GM19238 (cell line): ENCODE results near the gene PAQR7.

ENCODE experiments used
- DNase-seq: peaks from one replicate; pipeline ENCODE4 v3.0.0; 2011; ENCODE audit warnings: low spot score; ENCODE audit not compliant: insufficient read length

The PAQR7 gene, protein sequence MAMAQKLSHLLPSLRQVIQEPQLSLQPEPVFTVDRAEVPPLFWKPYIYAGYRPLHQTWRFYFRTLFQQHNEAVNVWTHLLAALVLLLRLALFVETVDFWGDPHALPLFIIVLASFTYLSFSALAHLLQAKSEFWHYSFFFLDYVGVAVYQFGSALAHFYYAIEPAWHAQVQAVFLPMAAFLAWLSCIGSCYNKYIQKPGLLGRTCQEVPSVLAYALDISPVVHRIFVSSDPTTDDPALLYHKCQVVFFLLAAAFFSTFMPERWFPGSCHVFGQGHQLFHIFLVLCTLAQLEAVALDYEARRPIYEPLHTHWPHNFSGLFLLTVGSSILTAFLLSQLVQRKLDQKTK

DNA sequence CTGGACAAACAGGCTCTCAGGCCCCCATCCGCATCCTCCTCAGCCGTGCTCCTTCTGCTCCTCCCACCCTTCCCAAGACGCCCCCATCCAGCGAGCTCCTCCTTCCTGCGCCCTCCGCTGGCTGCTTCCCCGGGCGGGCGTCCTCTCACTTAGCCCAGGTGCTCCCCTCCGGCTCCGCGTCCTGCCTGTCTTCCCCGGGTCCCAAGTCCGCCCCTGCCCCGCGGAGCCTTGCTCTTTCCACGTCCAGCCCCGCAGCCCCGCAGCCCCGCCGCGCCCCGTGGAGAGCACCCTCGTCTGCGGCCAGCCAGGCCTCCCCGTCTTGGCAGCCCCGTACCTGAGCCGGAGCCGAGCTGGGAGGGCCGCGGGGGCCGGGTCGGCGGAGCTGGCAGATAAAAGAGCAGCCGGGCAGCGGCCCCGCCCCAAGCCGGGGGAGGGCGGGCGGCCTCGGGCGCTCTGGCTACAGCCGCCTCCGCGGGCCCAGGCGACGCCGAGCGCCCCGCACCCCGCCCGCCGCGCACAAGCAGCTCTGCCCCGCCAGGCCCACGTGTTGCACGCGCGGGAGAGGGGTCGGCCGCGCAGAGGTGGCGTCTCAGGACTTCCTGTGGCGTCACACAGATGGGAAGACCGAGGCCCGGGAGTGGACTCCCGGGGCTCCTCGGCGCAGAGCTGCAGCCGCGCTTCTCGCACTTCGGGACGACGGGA lies at the start of gene PAQR7:
Gene PAQR7, minus strand, starts transcription at position 555 of the 702 bp plus-strand sequence. CDS start 11,869 bp downstream, outside the sequence.
- peak; percentile 64 for DNase-seq

DNA sequence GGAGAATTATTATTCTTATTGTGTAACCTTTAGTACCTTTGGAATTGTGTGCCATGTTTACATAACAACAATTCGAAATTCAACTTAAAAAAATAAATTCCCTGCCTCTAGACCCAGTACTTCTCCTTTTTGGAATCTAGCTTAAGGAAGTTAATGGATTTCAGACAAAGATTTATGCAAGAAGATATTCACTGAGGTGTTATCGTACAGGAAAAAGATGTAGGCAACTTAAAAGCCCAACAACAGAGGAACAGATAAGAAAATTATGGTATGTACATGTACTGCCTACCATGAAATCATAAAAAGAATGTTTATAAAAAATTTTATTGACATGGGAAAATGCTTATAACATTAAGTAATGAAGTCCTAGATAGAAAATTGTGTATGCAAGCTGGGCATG lies 48.9 kb upstream of the PAQR7 start:
- no peak for DNase-seq

DNA sequence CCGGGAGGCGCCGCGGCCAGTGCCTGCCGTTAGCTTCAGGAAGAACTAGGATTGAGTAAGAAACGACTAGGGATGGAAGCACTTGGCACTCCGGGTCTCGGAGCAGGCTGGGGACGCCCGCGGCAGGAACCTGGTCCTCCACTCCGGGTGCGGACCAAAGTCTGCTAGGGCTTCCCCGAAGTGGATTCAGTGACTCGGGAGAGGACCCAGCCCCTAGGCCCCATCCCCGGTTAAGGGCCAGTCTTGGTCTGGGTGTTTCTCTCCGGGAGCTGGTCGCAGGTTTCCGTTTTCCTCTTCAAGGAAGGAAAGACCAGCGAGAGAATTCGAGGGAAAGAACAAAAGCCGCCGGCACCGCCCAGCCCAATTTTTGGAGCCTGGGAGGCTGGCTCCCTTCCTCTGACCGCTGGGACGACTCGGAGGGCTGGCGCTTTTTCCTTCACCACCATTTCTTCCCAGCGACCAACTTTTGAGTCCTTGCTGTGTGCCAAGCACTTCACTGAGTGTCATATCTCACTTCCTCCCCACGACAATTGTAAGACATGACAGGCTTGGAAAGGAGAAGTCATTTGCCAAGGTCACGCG lies 47.6 kb upstream of the PAQR7 start:
- DNase-seq = no peak

DNA sequence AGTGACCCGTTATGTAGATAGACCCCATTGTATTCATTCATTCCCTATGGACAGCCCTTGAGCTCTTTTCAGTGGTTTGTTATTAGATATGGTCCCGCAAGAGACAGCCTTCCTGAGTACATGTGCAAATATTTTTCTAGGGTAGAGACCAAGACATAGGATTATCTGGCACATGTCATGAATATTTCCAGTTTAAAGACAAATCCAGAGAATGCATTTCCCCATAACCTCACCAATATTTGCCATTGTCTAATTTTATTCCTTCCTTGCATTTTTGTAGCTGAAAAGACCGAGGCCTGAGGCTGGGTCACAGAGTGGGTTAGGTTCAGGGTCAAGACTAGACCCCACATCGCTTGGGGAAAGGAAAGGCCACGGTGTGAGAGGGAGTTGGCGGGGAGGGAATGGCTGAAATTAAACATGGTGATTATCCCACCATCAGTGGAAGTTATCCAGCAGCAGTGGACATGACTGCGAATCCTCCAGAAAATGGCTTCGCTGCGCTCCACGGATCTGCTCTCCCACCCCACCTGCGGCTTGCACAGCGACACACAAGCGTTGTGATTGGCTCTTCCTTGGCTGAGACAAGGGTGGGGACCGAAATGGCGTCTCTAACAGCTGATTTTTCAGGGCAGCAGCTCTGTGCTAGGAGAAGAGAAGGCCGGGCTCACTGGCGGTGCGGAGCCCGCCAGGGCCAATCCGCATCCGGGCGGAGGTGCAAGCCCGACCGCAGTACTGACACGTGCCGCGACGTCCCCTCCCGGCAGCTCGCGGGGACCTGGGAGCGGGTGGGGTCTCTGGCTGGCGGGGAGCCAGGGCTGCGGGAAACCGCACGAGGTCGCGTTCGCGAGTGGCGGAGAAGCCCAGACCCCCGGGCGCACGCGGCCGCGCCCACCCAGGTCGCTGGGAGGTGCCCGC lies 46.8 kb upstream of the PAQR7 start:
- DNase-seq = no peak

DNA sequence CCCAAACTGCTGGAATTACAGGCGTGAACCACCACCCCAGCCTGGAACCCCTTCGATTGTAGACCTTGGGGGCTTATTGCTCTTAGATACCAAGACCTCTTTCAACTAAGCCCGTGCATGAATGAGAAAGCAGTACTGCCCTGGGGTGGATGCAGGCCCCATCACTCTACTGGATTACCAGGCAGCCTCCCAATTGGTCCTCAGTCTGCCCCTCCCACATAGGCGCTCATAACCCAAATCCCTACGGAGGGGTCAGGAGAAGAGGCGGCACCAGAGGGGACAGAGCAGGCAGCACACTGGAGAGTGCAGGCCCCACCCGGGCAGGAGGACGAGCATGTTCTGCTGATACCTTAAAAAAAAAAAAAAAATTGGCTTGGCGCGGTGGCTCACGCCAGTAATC lies 43.1 kb upstream of the PAQR7 start:
- no peak for DNase-seq

DNA sequence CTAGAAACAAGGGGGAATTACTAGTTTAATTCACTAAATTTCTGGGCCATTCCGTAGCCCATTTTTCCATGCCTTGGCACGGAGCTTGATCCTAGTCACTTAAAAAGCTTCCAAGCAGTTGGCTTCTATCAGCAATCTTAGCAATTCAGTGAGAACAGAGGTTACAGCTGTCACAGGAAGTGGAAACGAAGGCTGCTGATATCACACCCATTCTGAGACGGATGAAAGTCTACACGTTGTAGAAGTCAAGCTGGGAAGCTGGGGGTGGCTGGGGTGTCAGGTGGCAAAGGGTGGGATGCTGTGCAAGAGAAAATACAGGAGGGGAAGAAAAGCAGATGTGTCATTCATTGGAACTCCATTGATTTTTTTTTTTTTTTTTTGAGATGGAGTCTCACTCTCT lies 42.5 kb upstream of the PAQR7 start:
- no peak for DNase-seq

DNA sequence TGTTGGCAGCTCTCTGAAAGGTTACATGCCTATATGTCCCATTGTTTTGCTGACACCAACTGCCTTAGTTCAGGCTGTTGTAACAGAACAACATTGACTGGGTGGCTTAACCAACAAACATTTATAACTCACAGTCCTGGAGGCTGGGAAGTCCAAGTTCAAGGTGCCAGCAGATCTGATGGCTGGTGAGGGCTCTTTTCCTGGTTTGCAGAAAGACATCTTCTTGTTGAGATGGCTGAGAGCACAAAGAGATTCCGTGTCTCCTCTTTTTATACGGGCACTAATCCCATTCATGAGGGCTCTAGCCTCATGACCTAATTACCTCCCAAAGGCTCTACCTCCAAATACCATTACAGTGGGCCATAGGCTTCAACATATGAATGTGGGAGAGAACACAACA lies 41.0 kb upstream of the PAQR7 start:
- DNase-seq = no peak

DNA sequence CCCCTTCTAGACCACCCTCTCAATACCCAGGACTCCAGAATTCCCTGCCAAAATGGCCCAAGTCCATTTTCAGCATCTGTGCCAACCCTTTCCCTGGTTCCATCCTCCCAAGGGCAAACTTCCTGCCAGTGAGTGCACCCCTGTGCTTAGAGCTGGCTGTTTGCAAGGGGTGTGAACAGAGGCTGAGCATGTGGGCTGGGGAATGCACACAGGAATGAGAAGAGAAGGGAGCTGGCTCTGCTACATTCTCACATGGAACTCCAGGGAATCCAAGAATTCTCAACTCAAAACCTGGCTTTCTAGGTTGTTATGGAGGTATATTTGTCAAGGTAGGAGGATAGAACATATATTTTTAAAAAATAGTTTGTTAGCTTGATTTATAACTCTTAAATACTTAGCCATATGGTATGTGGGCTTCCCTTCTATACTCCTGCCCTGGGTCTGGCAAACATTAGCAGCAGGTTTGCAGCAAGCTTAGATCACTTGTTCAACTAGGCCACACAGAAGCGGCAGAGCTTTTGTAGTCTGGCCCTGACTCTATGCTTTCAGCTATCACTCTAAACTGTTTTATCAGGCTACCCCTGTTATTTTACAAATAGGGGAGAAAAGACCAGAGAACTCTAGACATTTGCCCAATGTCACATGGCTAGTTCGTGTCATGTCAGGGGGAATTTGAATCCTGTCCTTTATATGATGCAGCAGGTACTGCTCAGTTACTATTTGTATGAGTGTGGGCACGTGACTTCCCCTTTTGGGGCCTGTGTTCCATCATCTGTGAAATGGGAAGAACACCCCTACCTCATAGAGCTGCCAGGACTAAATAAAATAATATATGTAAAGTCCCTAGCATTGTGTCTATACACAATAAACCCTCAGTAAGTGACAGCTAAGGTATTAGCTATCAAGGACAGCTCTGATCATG lies 38.8 kb upstream of the PAQR7 start:
- no peak for DNase-seq

DNA sequence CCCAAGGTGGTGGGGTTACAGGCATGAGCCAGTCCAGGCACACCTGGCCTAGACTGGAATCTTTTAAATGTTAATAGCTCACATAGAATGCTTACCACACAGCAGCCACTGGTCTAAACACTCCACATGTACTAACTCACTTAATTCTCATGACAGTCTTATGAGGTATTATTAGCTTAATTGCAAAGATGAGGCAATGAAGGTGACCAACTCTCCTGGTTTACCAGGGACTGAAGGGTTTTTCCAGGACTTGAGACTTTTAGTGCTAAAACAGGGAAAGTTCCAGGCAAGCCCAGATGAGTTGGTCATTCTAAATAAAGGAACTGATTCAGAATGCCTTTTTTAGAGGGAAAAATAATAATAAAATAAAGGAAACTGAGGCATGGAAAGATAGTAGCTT lies 37.7 kb upstream of the PAQR7 start:
- DNase-seq = no peak

DNA sequence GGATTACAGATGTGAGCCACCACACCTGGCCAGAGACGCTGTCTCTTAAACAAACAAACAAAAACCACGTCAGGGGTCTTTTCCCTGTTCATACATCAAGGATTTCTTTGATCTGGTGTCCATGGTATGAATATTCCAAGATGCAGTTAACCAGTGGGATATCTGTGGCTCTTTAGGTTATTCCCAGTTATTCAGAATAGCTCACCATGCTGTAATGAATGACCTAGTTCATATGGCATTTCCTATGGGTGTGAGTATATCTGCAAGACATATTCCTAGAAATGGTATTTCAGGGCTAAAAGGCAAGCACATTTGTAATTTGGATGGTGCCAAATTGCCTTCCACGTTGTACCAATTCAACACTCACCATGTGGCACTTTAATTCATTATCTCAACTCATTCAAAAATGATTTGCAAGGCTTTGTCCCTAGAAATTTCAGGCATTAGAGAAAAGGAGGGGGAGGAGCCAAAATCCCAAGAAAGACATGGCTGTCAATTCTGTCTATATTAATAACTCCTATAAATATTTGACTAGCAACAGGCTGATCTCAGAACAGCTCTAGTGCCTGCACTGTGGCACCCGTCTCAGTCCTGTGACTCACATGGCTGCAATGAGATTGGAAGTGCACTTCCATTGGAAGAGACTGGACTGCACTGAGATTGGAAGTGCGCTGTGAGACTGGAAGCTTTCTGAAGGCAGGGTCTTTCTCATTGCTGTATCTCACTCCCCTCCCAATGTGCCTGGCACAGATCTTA lies 36.7 kb upstream of the PAQR7 start:
- DNase-seq = no peak

DNA sequence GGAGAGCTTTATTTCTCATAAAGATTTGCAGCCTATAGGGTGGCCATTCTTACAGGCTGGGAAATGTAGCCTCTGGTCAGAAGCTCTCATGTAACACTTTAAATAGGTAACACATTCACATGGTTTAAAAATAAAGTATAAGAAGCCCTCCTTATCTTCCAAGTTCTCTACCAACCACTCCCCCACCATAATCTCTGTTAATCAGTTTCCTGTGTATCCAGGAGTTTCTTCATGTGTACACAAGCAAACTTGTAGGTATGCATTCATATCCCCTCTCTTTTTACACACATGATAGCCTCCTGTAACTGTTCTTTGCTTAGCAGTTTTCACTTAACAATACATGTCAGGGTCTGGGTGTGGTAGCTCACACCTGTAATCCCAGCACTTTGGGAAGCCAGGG lies 35.7 kb upstream of the PAQR7 start:
- DNase-seq = no peak

DNA sequence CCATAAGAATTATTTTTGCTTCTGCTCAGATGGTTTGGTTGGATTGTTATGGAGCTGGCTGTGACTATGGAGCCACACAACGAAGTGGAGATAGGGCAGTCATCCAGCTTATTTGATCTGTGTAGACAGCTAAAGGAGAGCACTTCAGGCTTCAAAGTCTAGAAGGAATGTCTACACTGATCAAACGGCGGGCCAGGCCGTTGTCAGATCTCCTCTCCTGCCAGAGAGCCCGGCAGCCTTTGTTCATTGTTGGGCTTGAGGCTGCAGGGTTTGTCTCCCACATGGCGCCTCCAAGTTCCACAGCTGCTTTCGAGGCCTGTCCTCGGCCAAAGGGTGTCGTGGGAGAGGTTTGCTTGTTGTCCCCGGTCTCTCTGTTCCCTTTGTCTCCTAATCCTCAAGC lies 33.5 kb upstream of the PAQR7 start:
- DNase-seq = no peak

DNA sequence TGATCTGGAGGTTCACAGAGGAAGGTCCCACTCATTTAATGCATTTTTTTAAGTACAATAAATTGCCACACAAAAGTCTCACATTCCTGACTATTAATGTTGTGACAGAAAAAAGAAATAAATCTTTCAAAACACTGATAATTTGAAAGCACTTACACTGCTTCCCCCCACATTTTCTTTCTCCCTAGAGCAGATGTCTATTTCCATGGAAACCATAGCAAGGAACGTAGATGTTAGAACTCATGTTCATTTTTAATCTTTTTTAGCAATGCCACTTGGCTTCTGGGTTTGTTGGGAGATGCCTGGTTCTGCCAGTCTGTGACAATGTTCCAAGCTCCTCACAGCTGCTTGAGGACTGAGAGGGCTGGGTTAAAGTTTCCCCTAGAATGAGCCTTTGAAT lies 32.7 kb upstream of the PAQR7 start:
- no peak for DNase-seq

DNA sequence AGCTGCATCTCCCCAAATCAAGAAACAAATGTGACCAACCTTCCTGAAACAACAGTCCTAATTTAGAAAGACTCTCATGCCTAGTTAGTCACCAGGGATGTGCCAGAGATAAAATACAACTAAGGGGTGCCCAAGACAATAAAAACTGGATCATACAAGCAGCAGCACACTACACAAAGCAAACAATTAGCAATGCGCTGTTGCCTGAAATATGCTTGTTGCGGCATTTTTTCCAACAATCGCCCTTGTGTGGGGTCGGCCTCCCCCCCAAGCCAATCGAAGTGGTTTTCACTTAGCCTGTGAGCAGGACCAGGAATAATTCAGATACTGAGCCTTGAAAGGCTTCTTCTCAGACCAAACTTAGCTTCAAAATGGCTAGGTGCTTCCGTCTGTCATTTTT lies 32.1 kb upstream of the PAQR7 start:
- DNase-seq = no peak

DNA sequence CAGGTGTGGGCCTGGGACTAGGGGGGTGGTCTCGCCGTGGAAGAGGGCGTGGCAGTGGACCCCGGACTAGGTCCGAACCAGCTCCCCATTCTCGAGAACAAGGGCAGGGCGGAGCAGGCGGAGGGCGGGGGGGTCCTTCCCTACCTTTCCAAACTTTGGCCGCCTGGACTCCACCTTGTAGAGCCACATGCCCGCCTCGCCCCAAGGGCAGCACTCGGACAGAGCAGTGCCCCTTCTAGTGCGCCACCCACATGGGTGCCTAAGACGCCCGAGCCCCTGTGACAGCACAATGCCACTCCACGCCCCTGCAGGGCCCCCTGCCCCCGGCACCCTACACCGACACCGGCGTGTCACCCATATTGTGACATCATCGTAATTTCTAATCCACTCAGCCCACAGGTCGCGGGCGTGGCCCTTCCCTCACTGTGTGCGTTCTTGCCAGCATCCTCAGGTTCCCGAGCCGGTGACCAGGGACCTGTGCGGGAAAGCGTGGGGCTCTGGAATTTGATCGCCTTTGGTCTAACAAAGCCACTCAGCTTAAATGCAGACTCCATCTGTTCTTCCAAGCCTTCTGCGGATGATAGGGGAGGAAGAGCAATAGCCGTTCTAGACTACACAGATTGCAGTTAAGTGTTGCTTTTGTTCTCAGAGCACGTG lies 31.3 kb upstream of the PAQR7 start:
- DNase-seq = no peak

DNA sequence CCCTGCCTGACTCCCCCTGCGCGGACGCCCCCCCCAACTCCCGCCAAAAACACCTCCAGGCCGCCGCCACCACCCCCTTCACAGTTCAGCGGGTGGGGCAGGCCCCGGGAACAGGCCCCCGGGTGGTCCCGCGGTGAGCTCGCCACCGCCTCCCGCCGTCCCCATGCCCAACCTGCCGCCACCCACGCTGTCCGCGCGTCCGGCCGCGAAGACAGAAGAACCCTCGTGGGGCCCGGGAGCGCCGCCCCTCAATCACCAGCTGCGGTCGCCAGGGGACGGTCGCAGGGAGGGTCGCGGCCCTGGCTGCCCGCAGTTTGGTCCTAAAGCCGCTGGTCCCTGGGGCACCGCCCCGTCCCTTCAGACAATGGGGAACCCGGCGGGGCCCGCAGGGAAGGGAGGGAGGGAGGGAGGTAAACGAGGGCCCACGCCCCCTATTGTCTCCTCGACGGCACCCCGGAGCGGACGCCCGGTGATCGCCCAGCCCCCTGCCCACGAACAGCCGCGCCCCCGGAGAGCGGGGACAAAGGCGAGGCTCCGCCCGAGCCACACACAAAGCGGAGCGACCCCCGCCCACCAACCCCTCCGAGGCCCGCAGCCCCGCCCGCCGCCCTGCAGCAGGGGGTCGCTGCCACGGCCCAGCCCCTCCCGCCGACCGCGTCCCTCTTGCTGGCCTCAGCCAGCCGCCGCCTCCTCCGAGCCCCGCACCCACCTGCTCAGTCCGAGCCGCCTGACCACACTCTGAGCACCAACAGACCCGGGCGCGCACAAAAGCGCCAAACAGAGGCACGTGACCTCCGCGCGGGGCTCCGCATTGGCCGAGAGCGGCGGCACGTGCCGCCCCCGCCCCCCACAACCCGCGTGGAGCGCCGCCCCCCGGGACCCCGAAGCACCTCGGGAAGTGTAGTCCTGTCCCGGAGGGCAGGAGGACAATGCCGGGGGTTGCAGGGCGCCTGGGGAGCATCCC lies 30.5 kb upstream of the PAQR7 start, which contains the start of gene STMN1:
Gene STMN1, minus strand, starts transcription at position 740 of the 964 bp plus-strand sequence. CDS start 1,743 bp downstream, outside the sequence.
- peak; percentile 94 for DNase-seq

DNA sequence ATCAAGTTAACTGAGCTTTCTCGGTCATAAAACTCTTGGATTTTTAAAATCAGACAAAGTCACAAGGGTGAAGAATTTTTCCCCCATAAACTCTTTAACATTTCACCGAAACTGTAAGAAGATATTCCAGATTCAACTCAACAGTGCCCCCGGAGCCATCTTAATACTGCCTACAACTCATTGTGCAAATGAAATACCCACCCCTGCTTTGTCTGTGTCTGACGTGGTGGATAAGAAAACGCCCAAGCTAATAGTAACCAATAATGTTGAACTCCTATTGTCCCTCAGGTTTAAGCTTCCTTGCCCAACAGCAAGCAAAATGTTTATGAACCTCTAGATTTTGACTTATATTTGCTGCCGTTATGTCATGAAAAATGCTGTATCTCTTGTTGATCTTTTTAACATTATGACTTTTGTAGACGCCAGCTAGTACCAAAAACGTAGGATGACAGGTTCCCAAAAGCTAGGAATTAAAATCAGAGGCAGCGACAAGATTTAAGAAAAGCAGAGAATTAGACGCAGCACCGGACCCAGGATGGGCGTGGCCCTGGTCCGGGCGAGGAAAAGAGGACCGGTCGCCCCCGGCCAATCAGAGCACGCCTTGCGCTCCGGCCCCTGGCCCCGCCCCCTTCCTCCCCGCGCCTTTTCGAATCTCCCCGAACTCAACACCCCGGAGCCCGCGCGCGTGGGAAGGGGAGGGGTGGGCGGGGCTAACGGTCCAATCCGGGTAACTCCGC lies 29.6 kb upstream of the PAQR7 start:
- peak; percentile 94 for DNase-seq
